T-helper 2 cell treated with Interferon-gamma antibody and Interleukin-4, amounts not matched to agents 100 ng/mL and 5 ng/mL, for 36 hours (primary cell): Measurements from ENCODE around the gene EDIL3. TPM values are rescaled to one million over a fixed set of nuclear protein-coding genes. Genes with fewer than 3 reads are reported as not detected.

ENCODE experiments used
- intact Hi-C: fragments of 100-400 bp; cut with micrococcal nuclease; formaldehyde crosslinking; loops from one replicate; pipeline ENCODE4 v1.15.1; 2023
- total RNA-seq: library from RNA; stranded (reverse); gene quantifications from 2 replicates; pipeline ENCODE4 v1.2.3, GENCODE V29; 2022

EDIL3 gene
- total RNA-seq, 1 donor from 2014 or later, result not detected

DNA sequence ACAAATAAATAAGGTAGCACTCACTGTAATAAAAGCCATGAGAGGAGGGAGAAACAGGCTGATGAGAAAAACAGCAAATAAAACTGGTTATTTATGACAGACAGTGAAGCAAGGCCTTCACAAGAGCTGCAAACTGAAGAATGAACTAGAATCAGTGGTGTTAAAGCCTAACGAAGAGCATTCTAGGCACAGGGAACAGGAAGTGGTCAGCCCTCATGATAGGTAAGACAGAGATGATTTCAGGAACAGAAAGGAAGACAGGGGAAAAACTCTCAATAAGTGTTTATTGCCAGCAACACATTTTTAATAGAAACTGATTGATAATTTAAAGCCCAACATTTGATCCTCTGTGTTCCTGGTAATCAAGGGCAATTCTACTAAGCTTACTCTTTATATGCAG lies 124.5 kb downstream of the EDIL3 start:
- intact Hi-C loops, result no loop called here

DNA sequence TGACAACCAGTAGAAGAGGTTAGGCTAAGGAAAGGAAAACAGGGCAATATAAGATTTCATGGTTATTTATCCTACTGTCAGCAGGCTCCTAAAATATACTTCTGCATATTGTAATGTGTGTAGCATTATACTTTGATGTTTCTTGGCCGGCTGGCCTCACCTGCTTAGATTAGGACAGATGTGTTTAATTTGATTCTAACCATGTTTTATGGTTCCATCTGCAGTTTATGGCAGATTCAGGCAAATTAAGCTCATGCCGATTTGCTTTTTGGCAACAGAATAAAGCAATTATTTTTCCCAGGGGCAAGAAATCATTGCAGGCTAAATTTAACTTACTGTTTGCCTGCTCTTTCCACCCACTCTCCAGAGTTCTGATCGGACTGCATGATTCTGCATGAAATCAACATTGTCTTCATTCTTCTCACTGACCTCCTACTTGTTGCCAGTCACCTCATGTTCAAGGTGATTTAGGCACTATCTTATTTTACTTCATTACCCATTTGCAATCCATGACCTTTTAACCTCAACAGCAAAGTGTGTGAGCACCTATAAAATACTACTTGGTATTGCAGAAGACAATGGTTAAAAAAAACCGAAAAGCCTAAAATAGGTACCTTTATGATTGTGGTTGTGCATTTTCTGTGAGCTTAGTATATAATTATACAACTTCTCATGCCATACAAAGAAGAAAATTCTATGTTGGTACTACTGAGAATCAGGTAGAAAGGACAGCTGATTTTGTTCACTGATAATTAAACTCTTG lies 125.2 kb downstream of the EDIL3 start:
- intact Hi-C loops, result loop anchor here (10.0 kb wide), 1 partner anchor 545 kb away; no protein-coding TSS in a partner anchor

DNA sequence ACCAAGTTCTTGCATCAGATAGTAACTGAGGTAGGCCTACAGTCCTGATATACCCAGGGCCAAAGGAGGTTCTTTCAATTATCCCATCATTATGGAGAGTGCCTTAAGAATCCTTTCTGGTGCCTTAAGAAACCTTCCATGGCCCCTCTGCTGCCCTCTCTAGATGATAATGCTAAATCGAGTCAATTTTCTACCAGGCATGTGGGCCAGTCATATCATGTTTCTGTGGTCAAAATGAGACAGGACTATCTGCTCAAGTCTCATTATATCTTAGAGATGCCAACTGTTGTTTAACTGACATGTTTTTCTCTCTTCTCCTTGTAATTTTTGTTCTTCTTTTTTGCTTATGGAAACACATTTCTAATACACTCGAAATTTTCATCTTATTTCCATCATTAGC lies 127.6 kb downstream of the EDIL3 start:
- intact Hi-C loops, result loop anchor here (10.0 kb wide), 1 partner anchor 542 kb away; no protein-coding TSS in a partner anchor

DNA sequence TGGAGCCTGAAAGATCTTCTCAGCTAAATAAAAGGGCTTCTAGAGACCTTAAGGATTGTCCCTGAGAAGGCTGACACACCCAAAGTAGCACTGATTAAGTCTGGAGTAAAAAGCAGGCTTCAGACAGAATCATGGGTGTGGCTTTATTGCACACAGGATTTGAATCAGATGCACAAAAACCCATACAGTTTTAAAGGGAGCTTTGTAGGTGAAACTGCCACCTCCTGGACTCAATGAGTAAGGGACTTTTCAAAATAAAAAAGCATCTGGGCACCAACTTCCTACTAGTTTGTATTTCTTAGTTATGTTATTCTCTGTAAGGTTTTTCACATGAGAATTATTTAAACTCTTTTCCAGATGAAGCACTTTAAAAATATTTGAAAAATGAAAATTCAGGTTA lies 129.4 kb downstream of the EDIL3 start:
- intact Hi-C loops, result loop anchor here (10.0 kb wide), 1 partner anchor 541 kb away; no protein-coding TSS in a partner anchor

DNA sequence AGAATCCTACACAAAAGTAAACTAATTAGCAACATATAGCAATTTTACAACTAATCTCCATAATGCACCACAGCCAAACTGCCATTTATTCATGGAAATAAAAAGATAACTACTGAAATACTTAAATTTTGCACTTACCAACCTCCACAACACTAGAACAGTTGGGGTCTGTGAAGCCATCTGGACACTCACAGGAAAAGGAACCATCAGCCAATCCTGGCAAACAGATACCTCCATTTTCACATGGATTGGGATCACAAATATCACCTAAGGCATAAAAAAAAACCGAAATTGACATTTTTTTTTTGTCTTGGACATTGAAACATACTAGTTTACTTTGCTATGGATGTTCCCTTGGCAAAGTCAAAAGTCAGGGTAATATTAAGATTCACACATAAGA lies 130.7 kb downstream of the EDIL3 start:
- intact Hi-C loops, result loop anchor here (10.0 kb wide), 1 partner anchor 539 kb away; no protein-coding TSS in a partner anchor

DNA sequence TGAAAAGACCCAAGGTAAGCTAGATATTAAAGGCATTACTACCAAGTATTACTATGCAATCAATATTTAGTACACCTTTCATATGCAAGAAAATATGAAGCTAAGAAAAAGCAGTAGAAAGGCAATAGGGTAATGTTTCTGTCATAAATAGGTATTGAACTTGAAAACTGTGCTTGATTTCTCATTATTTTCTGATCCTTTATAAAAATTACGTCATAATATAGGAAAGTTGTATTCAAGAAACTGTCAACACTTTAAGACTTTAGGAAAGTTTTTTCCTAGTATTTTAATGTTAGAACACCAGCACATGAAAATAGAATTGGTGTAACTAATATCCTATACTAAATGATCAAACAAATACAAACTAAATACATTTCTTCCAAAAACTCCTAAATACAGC lies 133.2 kb downstream of the EDIL3 start:
- intact Hi-C loops, result loop anchor here (10.0 kb wide), 1 partner anchor 537 kb away; no protein-coding TSS in a partner anchor

DNA sequence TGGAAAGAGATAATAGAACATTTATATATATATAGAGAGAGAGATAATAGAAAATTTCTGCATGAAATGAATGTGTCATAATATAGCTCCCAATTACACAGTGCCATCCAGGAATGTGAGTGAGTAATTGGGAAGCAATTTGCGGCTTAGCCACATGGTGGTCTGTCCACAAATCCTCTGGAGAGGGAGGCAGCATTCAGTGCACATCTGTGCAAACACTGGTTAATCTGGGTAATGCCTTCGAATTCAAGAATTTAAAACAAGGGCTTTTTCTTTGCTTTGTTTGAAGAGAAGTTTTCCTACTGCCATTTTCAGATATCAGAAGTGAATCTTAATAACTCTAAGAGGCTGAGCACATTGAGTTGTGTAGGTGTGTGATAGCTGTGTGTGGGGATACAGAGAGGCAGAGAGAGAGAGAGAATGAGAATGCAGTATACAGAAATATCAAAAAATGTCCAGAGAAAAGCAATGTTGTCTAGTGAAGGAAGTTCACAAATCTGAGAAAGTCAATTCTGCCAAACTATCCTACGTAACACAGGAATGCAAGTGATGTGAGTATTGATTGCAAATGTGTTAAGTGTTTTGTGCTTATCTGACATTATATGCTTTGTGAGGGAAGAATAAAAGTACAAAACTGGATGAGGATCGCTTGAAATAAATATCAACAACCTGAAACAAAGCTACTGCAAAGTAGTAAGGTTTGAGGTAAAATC lies 134.6 kb downstream of the EDIL3 start:
- intact Hi-C loops, result loop anchor here (10.0 kb wide), 1 partner anchor 535 kb away; no protein-coding TSS in a partner anchor

DNA sequence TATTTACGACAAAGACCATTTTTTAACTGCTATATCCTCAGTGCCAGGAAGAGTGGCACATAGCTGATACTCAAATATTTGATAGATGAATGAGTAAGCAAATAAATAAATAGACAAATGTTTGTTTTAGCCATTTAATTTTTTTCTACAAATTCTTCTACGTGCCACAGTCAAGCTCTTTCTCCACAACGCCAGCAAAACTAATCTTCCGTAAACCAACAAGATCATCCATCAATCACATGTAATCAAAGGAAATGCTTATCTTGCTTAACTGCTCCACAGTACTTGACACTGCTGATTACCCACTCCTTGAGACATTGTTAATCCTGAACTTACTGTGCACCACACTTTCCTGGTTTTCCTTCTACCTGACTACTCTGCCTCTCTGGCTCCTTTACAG lies 136.7 kb downstream of the EDIL3 start:
- intact Hi-C loops, result no loop called here

DNA sequence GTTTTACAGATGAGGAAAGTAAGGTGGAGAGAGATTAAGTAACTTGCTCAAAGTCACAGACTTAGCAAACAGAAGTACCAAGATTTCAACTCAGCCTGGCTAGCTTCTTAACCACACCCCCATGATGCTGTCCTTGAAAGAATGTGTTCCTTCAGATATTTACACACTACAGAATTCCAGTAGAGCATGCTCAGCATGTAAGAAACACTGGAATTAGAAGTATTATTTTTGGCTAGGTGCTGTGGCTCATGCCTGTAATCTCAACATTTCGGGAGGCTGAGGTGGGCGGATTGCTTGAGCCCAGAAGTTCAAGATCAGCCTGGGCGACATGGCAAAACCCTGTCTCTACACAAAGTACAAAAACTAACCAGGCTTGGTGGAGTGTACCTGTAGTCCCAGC lies 142.4 kb downstream of the EDIL3 start:
- intact Hi-C loops, result no loop called here

DNA sequence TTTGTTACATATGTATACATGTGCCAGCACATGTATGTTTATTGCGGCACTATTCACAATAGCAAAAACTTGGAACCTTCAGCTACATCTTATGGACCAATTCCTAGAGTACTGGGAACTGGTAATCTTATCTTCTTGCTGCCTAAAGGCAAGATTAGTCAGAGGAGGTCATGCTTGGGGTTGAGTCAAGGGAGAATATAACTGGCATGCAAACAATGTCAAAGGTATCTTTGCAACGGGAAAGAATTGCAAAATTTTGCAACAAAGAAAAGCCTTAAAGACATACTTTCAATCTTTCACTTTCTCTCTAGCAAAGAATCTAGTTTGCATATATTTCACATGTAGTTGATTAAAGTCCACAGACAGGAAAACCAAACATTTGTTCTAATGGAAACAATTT lies 145.2 kb downstream of the EDIL3 start:
- intact Hi-C loops, result no loop called here

DNA sequence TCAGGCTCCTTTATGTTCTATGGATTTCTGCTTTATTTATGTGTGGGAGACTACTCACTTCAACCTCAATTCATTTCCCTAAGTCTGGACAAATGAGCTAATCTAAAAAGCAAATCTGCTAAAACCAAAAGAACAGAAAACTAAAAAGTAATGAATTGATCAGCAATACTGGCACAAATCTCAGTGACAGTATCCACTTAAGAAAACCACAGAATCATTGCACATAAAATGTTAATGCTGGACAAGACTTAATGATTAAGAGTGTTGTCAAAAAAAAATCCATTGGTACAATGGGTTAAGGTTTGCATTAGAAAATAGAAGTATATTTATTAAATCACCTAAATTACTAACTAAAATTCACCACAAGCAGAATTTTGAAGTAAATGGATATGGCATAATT lies 147.6 kb downstream of the EDIL3 start:
- intact Hi-C loops, result no loop called here

DNA sequence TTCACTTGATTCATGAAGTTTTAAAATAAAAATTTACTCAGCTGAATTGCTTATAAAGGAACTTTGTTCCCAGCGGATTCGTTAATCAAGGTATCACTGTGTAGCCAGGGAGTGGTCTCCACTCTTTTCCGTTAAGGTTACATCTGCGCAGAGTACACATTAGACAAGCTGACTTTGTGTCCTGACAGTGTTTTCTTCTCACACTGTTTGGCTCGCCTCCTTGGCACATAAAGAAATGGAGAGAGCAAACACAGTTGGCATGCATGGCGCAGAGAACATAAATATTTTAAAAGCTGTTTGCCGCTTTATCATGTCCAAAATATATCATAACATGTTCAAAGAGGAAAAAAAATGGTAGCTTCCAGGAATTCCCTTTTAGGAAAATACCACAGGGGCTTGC lies 153.2 kb downstream of the EDIL3 start:
- intact Hi-C loops, result no loop called here

DNA sequence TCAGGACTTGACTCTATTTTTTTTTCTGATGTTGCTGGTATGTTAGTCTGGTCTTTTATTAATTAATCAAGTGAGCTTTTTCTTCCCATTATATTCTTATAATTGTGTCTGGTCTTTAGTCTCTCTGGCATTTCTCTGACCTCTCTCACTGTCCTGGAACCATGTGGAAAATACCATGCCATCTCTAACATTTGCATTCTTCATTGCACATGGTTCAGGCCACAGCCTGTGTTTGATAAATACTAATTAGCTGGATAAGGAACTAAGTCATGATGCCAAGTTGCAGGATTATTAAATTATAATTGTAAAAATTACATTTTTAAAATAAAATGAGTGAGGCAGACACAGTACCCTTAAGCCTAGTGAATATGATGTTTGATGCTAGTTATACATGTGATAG lies 155.6 kb downstream of the EDIL3 start:
- intact Hi-C loops, result no loop called here

DNA sequence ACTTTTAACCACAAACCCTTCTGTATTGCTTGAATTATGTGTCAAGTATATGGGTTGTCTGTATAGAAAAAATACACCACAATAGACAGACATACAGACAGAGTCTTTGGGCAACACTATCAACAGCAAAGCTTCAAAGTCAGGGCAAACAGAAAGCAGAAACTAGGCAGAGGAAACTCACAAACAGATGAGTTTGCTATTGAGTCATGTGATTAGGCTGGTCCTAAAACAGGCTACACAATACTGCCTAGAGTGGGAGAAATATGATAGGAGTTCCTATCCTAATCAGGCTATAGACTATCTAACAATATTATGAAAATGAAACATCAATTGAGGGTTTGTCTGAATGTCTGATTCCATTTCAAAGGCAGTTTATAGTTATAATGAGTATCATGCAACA lies 156.4 kb downstream of the EDIL3 start:
- intact Hi-C loops, result no loop called here

DNA sequence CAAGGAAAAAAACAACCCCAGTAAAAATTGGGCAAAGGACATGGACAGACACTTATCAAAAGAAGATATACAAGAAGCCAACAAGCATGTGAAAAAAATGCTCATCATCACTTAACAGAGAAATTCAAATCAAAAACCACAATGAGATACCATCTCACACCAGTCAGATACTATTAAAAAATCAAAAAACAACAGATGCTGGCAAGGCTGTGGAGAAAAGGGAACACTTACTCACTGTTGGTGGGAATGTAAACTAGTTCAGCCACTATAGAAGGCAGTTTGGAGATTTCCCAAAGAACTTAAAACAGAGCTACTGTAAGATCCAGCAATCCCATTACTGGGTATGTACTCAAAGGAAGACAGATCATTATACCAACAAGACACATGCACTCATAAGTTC lies 157.4 kb downstream of the EDIL3 start:
- intact Hi-C loops, result no loop called here

DNA sequence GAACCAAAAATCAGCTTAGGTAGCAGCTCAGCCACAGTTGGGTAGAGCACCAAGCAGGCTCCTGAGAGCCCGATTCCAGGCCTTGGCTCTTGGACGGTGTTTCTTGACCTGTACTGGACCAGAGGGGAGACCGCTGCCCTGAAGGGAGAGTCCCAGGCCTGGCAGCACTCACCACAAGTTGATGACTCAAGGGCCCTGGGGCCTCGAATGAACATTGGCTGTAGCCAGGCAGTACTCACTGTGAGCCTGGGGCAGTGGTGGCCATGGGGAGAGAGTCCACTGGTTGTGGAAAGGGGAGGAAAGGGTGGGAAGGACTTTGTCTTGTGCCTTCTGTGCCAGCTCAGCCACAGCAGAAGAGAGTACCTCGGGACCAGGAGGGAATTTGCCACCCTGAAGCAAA lies 166.1 kb downstream of the EDIL3 start:
- intact Hi-C loops, result no loop called here

DNA sequence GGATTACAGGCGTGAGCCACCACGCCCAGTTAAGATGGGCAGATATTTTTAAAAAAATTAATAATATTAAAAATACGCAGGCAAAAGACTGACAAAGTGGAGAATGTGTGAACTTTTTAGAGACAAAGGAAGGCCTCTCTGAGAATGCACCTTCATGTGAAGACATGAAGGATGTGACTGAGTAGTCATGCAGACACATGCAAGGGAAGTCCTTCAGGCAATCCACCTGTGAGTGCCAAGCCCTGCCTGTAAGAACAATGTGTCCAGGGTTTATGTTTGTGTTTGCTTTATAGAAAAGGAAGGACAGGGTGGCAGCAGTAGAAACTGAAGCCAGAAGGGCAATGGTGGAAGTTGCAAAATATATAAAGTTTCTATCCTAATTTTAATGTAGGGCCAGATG lies 169.2 kb downstream of the EDIL3 start:
- intact Hi-C loops, result no loop called here

DNA sequence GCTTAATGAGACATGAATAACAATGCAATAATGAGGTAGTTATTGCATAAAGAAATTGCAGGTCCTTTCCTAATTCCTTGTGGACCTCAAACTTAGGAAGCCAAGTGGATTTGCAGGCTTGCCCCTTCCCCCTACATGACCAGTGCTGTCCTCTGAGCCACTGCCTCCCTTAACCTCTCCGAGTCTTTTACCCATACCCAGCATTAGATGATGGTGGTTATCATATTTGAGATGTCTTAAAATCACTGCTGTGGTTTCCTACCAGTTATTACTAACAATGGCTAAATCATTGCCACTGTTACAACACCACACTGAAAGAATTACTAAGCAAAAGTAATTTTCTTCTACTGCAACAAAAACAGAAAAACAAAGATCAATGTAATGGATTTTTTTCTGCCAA lies 170.8 kb downstream of the EDIL3 start:
- intact Hi-C loops, result no loop called here

DNA sequence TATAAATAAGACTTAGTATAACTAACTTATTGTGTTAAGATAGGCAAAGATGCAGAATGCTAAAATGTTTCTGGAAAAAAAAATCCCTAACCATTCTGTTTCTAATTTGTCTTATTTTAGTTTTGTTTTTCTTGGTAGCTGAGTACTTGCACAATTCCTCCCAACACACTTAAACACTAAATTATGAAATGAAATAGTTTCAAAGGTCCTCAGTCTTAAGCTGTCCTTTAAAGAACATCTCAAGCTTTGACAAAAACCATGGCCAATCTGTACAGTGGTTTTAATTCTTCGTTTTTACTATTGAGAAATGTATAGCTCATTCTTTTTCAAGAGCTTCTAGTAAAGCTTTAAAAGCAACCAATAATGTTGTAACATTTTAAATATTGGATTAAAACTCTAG lies 171.5 kb downstream of the EDIL3 start:
- intact Hi-C loops, result no loop called here

DNA sequence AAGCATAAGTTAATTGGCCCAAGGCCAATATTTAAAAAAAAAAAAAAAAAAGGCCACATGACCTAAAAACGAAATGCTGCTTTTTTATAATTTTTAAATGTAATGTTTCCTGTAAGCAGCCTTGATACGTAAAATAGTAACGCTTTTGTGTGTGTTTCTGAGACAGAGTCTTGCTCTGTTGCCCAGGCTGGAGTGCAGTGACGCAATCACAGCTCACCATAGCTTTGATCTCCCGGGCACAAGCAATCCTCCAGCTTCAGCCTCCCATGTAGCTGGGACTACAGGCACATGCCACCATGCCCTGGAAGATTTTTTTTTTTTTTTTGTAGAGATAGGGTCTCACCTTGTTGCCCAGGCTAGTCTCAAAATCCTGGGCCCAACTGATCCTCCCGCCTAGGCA lies 179.9 kb downstream of the EDIL3 start:
- intact Hi-C loops, result no loop called here

DNA sequence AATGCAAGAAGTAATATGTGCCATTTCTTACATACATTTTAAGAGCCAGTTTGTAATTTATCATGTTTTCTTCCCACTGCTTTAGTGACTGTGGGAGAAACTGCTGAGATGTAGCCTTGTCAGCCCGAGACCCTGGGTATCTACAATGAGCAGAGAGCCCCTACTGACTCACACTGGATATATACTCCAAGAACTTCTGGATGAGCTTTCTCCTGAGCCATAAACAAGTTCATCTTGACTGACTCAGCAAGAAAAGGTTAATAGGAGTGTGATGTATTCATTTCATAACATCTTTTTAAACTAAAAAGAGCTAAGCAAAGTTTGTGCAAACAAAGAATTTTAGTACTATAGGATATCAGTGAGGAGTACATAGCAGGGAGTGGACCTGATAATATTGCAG lies 182.5 kb downstream of the EDIL3 start:
- intact Hi-C loops, result no loop called here

DNA sequence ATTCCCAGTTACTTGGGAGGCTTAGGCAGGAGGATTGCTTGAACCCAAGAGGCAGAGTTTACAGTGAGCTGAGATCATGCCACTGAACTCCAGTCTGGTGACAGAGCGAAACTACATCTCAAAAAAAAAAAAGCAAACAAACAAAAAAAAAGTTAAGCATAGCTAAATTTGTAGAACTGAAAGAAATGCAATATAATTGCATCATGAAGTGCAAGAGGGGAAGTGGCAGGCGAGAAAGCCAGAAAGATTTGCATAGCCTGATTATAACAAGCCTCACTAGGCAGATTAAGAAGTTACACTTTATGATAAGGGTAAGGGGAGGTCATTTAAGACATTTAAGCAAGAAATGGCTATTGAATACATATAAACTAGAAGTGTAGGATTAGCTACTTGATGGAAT lies 187.1 kb downstream of the EDIL3 start:
- intact Hi-C loops, result no loop called here

DNA sequence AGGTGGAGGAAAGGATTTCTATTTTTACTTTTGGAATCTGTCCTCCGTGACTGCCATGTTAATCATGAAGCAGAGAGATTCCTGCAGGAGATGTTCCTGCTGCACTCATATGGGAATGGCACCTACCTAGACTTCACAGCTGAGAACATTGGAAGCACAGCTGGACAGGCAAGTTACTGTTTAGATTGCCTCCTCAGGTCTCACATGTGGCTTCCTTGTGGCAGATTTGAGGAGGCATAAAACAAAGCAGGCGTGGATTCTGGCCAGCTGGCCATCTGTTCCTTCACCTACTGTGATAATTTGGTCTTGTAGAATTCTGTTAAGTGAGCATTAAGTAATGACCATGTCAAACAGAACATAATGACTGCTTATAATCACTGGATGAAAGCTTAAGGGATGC lies 193.4 kb downstream of the EDIL3 start:
- intact Hi-C loops, result no loop called here
